ENCODE data around the gene STXBP6.
"Not testable (repeated sequence)": the region's sequence is repeated elsewhere in the genome, so short reads cannot be mapped to it uniquely, and the experiment has no call there.

The STXBP6 gene

GRCh38 chr14:24853446-24853845 is 196.5 kb downstream of the STXBP6 start:
- DNase-seq (ENCODE audit: low spot score), result no peak

GRCh38 chr14:24852312-24853060 is 197.5 kb downstream of the STXBP6 start:
- no peak for DNase-seq (ENCODE audit: low spot score)

GRCh38 chr14:24851837-24852236 is 198.1 kb downstream of the STXBP6 start:
- no peak for DNase-seq (ENCODE audit: low spot score)

- no peak for DNase-seq (ENCODE audit: low spot score)
Observed at GRCh38 chr14:24851406-24851805, 198.5 kb downstream of the STXBP6 start.

GRCh38 chr14:24850072-24850471 is 199.9 kb downstream of the STXBP6 start:
- no peak for DNase-seq (ENCODE audit: low spot score)

GRCh38 chr14:24849471-24849870 is 200.5 kb downstream of the STXBP6 start:
- DNase-seq (ENCODE audit: low spot score), result no peak

GRCh38 chr14:24848102-24848790 is 201.7 kb downstream of the STXBP6 start:
- no peak for DNase-seq (ENCODE audit: low spot score)

- DNase-seq (ENCODE audit: low spot score), result no peak
Observed at GRCh38 chr14:24847568-24848095, 202.3 kb downstream of the STXBP6 start.

- no peak for DNase-seq (ENCODE audit: low spot score)
Observed at GRCh38 chr14:24846261-24846660, 203.7 kb downstream of the STXBP6 start.

GRCh38 chr14:24845851-24846250 is 204.1 kb downstream of the STXBP6 start:
- DNase-seq (ENCODE audit: low spot score), result no peak

GRCh38 chr14:24844011-24844410 is 205.9 kb downstream of the STXBP6 start:
- no peak for DNase-seq (ENCODE audit: low spot score)

- DNase-seq (ENCODE audit: low spot score), result no peak
Observed at GRCh38 chr14:24843494-24843893, 206.5 kb downstream of the STXBP6 start.

- no peak for DNase-seq (ENCODE audit: low spot score)
Observed at GRCh38 chr14:24840204-24840893, 209.6 kb downstream of the STXBP6 start.

GRCh38 chr14:24839617-24840203 is 210.2 kb downstream of the STXBP6 start:
- no peak for DNase-seq (ENCODE audit: low spot score)

- DNase-seq (ENCODE audit: low spot score), result no peak
Observed at GRCh38 chr14:24838945-24839616, 210.9 kb downstream of the STXBP6 start.

GRCh38 chr14:24837280-24838046 is 212.5 kb downstream of the STXBP6 start:
- DNase-seq (ENCODE audit: low spot score), result no peak

GRCh38 chr14:24836324-24836723 is 213.6 kb downstream of the STXBP6 start:
- not testable (repeated sequence) for DNase-seq (ENCODE audit: low spot score)

- DNase-seq (ENCODE audit: low spot score), result no peak
Observed at GRCh38 chr14:24834956-24835355, 215.0 kb downstream of the STXBP6 start.

GRCh38 chr14:24833385-24833784 is 216.6 kb downstream of the STXBP6 start:
- DNase-seq (ENCODE audit: low spot score), result no peak

GRCh38 chr14:24831677-24832076 is 218.3 kb downstream of the STXBP6 start:
- no peak for DNase-seq (ENCODE audit: low spot score)

GRCh38 chr14:24829862-24830261 is 220.1 kb downstream of the STXBP6 start:
- DNase-seq (ENCODE audit: low spot score), result no peak

All from hematopoietic multipotent progenitor cell treated with erythropoietin and hydrocortisone succinate and interleukin-3 and kit ligand, for 17 days (in vitro differentiated cells).